GM18858 (cell line): ENCODE results near the gene MBLAC2.

Experiments used
- ATAC-seq: cut with Tn5 transposase; IDR thresholded peaks from one replicate; pipeline ENCODE4 v1.9.1; 2021; ENCODE audit not compliant: unreplicated experiment

Gene MBLAC2

DNA sequence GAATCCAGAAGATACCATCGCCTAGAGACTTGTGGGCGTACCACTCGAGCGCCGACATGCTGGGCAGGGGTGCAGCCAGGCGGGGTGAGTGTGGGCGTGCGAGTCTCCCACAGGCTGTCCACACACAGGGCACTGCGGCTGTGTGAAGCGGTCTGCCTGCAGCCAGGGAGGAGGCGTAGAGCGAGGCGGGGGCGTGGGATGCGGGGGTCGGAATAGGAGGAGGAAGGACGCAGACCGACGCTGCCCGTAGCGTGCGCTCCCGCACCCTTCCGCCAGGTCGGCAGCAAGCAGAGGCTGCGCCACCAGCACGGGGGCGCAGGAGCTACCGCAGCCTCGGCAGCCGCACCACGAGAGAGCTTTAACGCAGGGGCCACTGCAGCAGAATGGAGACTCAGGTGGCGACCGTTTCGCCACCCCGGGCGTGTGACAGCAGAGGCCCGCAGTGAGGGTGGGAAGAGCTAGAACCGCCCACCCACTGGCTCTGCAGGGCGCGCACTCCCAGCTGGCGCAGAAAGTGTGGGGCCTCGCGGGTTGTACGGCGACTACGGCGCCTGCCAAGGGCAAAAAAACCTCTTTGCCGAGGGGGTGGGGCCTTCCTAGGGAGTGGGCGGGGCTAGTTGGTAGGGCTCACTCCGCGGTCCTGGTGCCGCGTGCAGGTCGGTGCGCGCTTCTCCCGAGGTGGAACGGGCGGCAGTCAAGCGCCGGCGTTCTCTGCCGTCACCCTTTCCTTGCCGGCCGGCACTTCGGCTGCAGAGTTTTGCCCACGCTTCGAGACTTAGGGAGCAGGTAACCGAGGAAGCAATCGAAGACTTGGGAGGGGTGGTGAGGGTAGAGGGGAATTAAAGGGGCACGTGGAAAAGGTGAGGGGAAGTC is at the start of gene MBLAC2, which contains the start of gene POLR3G:
MBLAC2 (minus strand) TSS at position 537 of the 873 bp plus-strand sequence; CDS start at position 58, 479 bp downstream.
POLR3G (plus strand) TSS at position 630 of the 873 bp plus-strand sequence. CDS start 10,704 bp downstream, outside the sequence.
- ATAC-seq: peak; percentile 82

DNA sequence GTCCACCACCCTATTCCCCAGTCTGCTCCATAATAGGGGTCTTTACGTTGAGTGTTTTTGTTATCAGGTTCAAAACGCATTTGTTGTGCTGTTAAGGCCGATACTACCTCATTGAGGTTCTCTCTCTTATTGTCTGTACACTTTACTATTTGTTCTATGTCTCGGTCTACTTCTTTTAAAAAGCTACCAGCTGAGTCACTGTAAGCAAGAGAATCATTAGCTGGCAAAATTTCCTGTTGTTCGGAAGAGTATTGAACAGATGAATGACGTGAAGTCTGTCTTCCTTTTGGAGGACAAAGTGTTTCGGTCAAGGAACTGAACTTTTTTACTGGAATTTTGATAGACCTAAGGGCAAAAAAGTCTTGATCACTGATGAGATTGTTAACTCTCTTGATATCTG is 44.5 kb upstream of the MBLAC2 start:
- no peak for ATAC-seq

DNA sequence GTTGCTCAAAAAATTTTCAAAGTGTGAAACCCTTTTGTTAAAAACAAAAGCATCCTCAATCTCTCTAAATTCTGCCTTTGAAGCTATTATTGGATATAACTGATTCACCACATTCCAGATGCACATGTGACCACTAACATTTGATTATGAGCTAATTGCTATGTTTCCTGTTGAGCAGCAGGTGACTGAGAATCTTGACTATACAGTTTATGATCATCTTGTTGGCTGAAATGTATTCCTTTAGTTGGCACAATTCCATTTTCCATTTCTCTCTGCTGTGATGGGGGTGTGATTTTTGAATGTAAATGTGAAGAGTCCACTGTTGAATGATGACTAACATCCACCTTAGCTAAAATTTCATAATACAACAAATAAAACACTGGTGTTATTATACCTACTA is 44.1 kb upstream of the MBLAC2 start:
- ATAC-seq: no peak

DNA sequence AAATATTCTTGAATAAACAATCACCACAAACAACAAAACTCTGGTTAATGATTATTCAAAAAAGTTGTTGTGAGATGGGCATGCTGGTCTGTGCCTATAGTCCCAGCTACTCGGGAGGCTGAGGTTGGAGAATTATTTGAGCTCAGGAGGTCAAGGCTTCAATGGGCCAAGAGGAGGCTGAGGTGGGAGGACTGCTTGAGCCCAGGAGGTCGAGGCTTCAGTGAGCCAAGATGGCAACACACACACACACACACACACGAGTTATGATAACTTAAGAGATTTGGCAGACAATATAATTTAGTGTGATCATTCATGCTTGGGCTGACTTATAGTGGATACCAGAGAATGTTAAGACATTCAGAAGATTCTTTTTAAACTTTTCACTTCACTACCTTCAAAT is 39.9 kb upstream of the MBLAC2 start:
- ATAC-seq: no peak

DNA sequence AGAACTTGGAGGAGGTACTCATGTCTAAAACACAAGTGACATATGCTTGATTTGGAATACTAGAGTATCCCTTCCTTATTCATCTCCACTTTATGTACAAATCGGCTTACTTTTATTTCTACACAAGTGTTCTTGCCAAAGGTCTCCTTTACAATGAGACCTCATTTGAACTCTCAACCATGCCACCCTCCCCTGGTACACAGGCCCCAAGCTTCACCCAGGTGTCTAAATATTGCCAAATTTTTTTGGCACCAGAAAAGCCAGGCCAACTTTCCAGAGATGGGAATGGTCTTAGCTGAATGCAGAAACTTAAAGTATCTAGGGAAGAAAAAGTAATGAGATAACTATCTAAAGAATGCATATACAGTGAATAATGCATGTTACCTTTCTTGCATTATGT is 35.9 kb upstream of the MBLAC2 start:
- ATAC-seq: no peak

DNA sequence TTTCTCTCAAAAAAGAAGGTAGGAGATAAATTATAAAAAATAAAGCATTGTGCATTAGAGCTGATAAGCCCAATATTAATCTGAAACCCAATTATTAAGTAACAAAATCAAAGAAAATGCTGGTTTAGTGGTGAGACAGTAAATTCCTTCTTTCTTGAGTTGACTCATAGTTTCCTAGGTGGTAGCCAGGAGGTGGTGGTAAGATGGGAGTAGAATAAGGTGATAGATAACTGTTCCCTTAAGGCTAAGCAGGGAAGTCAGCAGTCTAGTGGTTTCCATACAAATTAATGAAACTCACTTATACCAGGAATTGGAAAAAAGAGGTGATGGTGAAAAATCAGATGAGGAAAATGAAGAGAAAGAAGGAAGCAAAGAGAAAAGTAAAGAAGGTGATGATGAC is 31.6 kb upstream of the MBLAC2 start:
- no peak for ATAC-seq

DNA sequence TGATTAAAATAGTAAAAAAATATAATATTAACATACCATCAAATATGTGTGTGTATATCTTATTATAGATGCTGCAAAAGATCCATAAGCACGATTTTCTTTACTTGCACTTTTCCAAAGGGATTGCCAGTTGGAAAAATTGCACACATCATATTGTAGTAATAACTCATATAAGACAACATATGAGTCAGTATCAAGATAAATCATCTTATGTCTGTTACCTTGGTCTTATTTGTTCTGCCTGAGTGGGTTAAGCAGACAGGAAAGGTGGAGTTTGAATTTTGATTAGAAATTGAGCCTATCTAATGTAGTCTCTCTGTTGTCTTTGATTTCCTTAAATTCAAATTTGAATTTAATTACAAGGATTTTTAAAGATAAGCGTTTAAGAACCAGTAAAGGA is 30.2 kb upstream of the MBLAC2 start:
- no peak for ATAC-seq

DNA sequence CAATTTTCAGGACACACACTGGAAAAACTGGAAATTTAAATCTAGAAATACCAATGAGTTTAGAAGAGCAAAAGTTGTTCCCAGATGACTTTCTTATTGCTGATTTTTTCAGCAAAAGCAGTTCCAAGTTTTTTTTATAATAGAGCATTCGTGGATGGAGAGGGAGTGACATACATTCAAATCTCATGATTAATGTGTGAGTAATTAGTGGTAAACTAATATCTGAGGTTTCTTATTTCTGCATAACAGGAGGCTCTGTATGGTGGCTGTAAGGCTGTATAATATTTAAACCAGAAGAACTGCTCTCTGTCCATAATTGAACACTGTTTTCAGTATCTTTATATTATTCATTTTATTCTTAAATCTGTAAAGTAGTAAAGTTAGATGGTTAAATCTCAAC is 29.0 kb upstream of the MBLAC2 start:
- ATAC-seq: no peak

DNA sequence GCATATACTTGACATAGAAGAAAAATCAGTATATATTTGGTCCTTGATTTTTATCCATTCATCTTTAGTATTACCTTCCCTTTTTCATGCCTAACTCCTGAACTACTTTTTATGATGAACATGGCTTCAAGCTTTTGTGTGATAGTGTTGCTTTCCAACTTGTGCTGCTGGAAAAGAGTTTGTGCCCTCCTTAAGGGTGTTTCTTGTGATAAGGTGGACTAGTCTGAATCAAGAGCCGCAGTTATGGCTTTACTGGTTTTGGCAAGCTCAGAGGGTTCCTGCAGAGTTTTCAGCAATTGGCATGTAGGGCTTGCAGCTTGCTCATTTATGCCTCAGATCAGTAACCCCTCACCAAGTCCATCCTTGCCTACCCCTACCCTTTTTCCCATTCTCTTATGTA is 20.6 kb upstream of the MBLAC2 start:
- no peak for ATAC-seq

DNA sequence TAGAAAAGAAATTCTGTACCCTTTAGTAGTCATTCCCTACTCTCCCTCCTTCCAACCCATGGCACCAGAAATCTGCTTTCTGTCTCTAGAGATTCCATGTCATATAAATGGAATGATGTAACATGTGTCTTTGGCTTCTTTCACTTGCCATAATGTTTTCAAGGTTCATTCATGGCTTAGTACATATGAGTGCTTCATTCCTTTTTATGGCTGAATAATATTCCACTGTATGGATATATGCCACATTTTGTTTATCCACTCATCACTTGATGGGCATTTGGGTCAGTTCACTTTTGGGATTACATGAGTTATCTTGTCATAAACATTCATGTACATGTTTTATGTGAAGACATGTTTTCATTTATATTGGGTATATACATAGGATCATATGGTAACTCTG is 19.5 kb upstream of the MBLAC2 start:
- no peak for ATAC-seq

DNA sequence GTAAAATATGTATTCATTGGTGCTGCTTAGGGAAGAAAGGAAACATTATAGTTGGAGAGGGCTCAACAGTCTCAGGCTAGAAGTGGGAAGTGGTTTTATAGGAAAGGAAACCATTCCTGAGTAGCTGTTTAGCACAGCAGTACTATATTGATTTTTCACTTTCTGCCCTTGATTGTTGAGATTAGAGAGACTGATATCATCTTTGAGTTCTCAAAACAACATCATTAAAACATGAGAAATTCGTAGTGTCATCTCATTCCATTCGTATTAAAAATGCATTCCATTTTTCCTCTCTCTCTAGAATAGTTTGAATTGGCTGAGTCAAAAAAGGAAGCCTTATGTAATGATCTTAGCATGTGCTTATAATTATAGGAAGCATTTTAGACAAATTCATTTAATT is 14.2 kb upstream of the MBLAC2 start:
- no peak for ATAC-seq

DNA sequence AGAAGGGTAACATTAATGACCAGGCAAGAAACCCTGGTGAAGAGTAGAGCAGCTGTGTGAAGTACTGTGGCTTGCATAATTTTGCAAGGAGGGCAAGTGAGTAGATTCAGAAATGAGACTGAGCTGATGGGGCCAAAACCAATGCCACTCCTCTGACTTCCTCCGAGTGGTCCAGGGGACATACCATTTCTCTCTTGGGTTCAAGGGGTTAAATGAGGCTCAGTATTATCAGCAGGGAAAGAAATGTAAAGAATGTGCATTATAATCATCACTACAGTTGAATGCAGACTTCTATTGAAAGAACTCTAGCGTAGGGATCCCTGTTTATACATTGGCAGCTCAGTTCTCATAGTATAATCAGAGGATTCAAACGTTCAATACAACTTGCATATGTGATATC is 10.0 kb upstream of the MBLAC2 start:
- ATAC-seq: no peak

DNA sequence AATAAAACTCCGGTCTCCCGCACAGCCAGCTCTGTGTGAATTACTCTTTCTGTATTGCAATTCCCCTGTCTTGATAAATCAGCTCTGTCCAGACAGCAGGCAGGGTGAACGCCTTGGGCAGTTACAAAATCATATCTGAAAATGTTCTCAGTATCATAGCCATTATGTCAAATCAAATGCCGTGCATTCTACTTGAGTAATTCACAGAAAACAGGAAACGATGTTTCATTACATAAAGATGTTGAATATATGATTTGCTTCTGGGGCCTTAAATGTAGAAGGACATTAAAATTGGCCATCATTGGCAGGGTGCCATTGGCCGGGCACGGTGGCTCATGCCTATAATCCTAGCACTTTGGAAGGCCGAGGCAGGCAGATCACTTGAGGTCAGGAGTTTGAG is 8.6 kb upstream of the MBLAC2 start:
- ATAC-seq: no peak

DNA sequence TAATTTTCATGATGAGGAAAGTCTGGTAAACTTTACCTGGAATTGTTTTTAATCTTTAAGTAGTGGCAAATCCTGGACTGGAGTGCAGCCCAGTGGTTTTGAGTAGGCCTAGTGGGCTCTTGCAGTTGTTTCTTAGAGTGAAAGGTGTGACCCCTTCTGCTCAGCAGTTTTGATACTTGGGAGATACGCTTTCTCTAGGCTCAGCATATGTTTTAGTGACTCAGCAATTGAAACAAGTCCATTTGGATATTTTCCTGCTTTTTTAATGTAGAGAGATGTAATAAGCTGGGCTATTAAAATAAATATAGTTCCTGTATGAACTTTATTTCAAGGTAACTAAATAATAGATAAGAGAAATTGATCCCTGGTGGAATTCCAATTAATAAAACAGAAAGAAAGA is 6.1 kb upstream of the MBLAC2 start:
- ATAC-seq: no peak

DNA sequence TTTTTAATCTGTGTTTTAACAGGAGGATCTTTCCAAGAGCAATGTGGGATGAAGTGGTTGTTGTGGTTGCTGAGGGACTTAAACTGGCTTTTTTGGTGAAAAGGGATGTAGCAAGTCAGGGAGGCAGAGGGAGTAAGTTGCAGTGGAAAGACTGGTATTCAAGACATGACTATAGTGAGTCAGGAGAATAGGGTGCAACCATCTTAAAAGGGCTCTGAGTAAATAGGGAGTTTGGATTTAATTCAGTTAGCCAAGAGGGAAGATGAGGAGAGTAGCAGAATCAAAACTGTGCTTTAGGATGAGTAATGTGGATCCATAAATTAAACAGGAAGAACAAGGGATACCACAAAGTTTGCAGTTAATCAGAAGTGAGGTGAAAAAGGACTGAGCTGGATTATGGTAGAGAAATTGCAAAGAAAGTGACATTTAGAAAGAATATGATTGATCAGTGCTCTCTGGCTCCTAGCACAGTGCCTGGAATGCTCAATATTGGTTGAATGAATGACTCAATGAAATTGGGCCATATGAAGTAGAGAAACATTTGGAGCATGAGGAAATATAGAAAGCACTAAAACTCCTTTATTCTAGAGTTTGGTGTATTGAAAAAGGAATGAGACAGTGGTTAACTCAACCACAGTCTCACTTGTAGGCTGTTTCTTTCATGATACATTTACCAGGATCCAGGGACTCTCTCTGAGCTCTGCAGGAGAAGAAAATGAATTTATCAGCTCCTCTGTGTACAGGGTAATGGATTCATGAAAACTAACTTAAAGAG is 5.2 kb upstream of the MBLAC2 start:
- ATAC-seq: no peak

DNA sequence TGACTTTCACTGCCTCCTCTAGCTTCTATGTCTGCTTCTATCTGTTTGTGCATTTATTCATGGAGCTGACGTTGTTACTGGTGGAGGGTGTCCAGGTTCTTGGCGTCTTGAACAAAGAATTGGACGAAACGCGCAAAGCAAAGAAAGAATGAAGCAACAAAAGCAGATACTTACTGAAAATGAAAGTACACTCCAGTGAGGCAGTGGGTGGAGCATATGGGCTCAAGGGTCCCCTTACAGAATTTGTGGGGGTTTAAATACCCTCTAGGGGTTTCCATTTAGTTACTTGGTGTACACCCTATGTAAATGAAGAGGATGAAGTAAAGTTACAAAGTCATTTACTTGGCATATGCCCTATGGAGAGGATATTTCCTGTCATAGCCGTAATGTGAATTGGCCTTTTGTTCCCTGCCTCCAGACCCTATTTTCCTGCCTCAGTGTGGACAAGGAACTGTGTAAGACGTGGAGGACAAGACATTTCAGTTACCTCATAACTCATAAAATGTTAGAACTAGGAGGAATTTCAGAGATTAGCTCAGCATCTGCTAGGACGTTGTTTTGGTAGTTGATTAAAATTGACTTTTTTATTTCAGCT is 3.1 kb upstream of the MBLAC2 start:
- no peak for ATAC-seq

DNA sequence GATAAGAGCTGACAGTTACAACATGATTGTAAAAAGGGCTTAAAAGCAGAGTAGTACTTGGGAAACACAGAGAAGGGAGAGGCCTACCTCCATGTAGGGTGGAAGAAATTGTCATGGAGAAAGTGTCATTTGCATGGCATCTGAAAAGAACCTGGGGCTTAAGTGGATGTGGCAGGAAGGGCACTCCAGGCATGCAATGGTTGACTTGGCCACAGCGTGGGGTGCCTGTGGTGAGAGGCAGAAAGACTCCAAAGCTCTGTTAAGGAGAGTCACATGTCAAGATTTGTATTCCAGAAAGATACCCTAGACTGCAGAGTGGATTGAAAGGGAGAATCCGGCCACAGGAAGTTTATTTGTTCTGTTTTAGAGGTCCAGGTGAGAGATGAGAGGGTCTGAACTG is 2.5 kb upstream of the MBLAC2 start:
- no peak for ATAC-seq

DNA sequence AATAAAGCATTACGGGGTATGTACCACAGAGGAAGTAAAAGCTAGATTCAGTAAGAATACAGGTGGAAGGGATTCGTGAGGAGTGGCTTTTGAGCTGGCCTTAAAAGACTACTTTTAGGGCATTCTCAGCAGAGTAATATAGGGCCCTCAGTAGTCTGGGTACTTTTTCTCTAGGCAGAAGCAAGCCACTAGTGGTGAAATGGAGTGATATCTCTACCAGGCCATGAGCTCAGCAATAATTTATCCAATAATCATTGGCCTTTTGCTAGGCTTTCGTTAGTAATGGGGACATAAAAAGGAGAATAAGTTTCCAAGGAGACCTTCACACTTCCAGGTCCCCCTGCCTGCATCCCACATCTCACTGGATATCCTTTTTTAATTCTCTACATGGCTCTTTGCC is 1.8 kb upstream of the MBLAC2 start:
- ATAC-seq: no peak

DNA sequence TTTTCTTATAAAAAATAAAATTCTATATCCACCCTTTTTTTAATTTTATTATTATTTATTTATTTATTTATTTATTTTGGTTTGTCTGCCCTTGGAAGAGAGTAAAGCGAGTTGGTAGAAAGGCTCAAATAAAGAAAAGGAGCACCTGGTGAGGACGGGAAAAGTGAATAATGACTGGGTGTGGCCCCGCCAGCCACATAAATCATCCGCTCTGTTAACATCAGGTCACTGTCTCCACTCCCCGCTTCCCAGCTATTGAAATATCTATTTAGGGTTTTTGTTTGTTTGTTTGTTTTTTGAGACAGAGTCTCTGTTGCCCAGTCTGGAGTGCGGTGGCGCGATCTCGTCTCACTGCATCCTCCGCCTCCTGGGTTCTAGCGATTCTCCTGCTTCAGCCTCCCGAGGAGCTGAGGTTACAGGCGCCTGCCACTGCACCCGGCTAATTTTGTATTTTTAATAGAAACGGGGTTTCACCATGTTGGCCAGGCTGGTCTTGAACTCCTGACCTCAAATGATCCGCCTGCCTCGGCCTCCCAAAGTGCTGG is 937 bp upstream of the MBLAC2 start:
- no peak for ATAC-seq

DNA sequence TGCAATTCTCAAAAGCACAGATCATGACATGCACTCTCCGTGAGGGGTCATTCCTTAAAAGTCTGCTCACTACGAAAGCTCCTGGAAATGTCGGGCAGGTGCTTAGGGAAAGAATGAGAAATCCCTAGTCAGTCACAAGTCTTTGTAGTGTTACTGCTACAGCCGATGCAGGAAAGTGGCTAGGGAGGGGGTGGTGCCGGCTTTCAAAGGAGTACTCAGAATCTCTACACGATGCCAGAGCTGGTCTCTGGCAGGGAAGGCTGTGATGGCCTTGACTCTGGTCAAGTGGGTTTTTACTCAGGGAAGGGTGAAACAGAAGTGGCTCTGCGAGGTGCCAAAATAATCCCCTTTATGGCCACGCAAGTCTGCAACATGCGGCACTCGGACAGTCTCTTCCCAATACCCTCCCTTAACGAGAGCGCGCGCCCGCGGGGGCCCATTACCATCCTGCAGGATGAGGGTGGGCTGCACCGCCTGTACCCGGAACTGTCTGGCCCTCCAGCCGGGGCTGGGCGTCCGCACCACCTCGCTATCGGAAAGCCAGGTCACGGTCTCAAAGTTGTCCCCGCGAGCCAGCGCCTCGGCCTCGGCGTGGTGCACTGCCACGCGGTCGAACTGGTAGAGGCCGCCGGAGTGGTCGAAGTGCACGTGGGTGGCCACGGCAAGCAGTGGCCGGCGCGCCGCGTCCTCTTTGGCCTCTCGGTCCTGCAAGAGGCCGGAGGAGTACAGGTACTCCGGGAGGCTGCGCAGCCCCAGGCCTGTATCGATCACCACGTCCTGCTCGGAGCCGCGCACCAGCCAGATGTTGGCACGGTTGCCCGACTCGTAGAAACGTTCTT is 956 bp downstream of the MBLAC2 start:
- peak; percentile 6 for ATAC-seq
